B cell (primary cell): ENCODE data around the gene NUP210L. TPM values are rescaled to one million over a fixed set of nuclear protein-coding genes. Genes with fewer than 3 reads are reported as not detected.

Source experiments
- ATAC-seq: fragments of 200-7000 bp; cut with Tn5 transposase; one replicate; pipeline ENCODE4 v1.10.0; 2021; ENCODE audit warnings: low read depth, mild to moderate bottlenecking, moderate number of reproducible peaks, moderate library complexity
- CTCF ChIA-PET: fragments of 350-600 bp; sonication (Branson Sonifier 250); formaldehyde crosslinking; loops from one replicate; lab custom pipeline; 2021; ENCODE audit warnings: antibody characterized with exemption, inconsistent platforms; lab: Charles Lee
- POLR2A ChIA-PET: fragments of 350-600 bp; sonication (Branson Sonifier 250); formaldehyde crosslinking; loops from one replicate; lab custom pipeline; 2021; ENCODE audit warnings: antibody characterized with exemption; lab: Charles Lee
- DNase-seq: peaks from one replicate; pipeline ENCODE4 v3.0.0; 2013
- H2AFZ ChIP-seq: 2 replicates; pipeline ENCODE4 v1.6.1; 2012; ENCODE audit warnings: mild to moderate bottlenecking, low read depth, low read length; ENCODE audit not compliant: insufficient read depth, poor library complexity, severe bottlenecking
- H3K27ac ChIP-seq, 2 donors: 1 replicate in 1 of 2; 2 replicates in 1 of 2; pipeline ENCODE4 v1.5.1; 2012 to 2013; ENCODE audit warnings: low read length in 2 of 2, mild to moderate bottlenecking in 2 of 2, moderate library complexity in 1 of 2
- H3K27me3 ChIP-seq, 4 experiments: fragments of 200-600 bp in 1 of 4; sonication (generic) in 1 of 4; replicated peaks in 1 of 4; 1 replicate in 2 of 4; 2 replicates in 2 of 4; pipeline versions ENCODE4 v1.6.1 to v1.7.0; 2013 to 2016; ENCODE audit warnings: low read length in 3 of 4, mild to moderate bottlenecking in 2 of 4, mixed read lengths in 1 of 4, moderate library complexity in 1 of 4; ENCODE audit not compliant: insufficient read depth in 4 of 4, control insufficient read depth in 3 of 4; ENCODE audit errors: control extremely low read depth in 1 of 4
- H3K36me3 ChIP-seq, 2 experiments: replicated peaks in 1 of 2; 1 replicate in 1 of 2; 2 replicates in 1 of 2; pipeline versions ENCODE4 v1.6.1 to v1.7.1; 2013; ENCODE audit warnings: low read length in 1 of 2; ENCODE audit not compliant: insufficient read depth in 2 of 2, control insufficient read depth in 1 of 2; ENCODE audit errors: control extremely low read depth in 1 of 2, extremely low read depth in 1 of 2
- H3K4me1 ChIP-seq, 2 donors: fragments of 200-600 bp in 1 of 2; sonication (generic) in 1 of 2; 1 replicate in 1 of 2; 2 replicates in 1 of 2; pipeline versions ENCODE4 v1.5.1 to v1.6.1; 2013 to 2017; ENCODE audit warnings: low read length in 2 of 2; ENCODE audit not compliant: control insufficient read depth in 2 of 2, insufficient read depth in 2 of 2
- H3K4me2 ChIP-seq: replicated peaks from 2 replicates; pipeline ENCODE3; 2012; ENCODE audit warnings: mild to moderate bottlenecking, low read depth, low read length; ENCODE audit not compliant: poor library complexity, severe bottlenecking
- H3K4me3 ChIP-seq, 5 experiments: fragments of 200-600 bp in 1 of 5; sonication (generic) in 1 of 5; 1 replicate in 3 of 5; 2 replicates in 2 of 5; pipeline versions ENCODE4 v1.5.1 to v1.7.0; 2011 to 2016; ENCODE audit warnings: low read length in 4 of 5, mild to moderate bottlenecking in 4 of 5, low read depth in 2 of 5, control low read depth in 1 of 5, moderate library complexity in 1 of 5; ENCODE audit not compliant: insufficient read depth in 1 of 5; ENCODE audit errors: control extremely low read depth in 1 of 5, extremely low read depth in 1 of 5
- H3K79me2 ChIP-seq: fragments of 200-600 bp; sonication (generic); one replicate; pipeline ENCODE4 v1.6.0; 2016; ENCODE audit warnings: low read length; ENCODE audit not compliant: control insufficient read depth, insufficient read depth
- H3K9ac ChIP-seq: fragments of 200-600 bp; sonication (generic); 2 replicates; pipeline ENCODE4 v1.6.1; 2017; ENCODE audit warnings: mild to moderate bottlenecking, low read length, moderate library complexity
- H3K9me3 ChIP-seq, 3 donors: one replicate each; pipeline versions ENCODE4 v1.6.1 to v1.7.1; 2013; ENCODE audit warnings: low read length in 2 of 3; ENCODE audit not compliant: control insufficient read depth in 2 of 3, insufficient read depth in 1 of 3; ENCODE audit errors: control extremely low read depth in 1 of 3
- H4K20me1 ChIP-seq: 2 replicates; pipeline ENCODE4 v1.6.0; 2012; ENCODE audit warnings: mild to moderate bottlenecking, low read length; ENCODE audit not compliant: insufficient read depth, control insufficient read depth, poor library complexity, severe bottlenecking
- H3K27ac Mint-ChIP-seq: one replicate; pipeline ENCODE4 v1.8.0; 2021; ENCODE audit warnings: mixed read lengths
- H3K27me3 Mint-ChIP-seq: one replicate; pipeline ENCODE4 v1.8.0; 2021; ENCODE audit warnings: mixed read lengths
- H3K4me1 Mint-ChIP-seq: one replicate; pipeline ENCODE4 v1.8.0; 2021; ENCODE audit warnings: mixed read lengths
- H3K4me3 Mint-ChIP-seq: one replicate; pipeline ENCODE4 v1.8.0; 2021; ENCODE audit warnings: mixed read lengths
- H3K9me3 Mint-ChIP-seq: one replicate; pipeline ENCODE4 v1.8.0; 2022; ENCODE audit warnings: mixed read lengths; ENCODE audit not compliant: insufficient read depth
- EZH2 ChIP-seq: IDR thresholded peaks from 2 replicates; pipeline ENCODE4 v1.6.1; 2012; ENCODE audit warnings: borderline replicate concordance, low read depth, mild to moderate bottlenecking, moderate library complexity, low read length; ENCODE audit not compliant: insufficient read depth, poor library complexity, severe bottlenecking
- WGBS: methylation state at CpG from one replicate; pipeline ENCODE4 v1.1.5; 2013; ENCODE audit warnings: missing lambda C conversion rate; ENCODE audit not compliant: insufficient coverage; 5-methylcytosine and 5-hydroxymethylcytosine counted together
- intact Hi-C: fragments of 100-400 bp; cut with micrococcal nuclease; formaldehyde crosslinking; loops from one replicate; pipeline ENCODE4 v1.10.0; 2022
- polyA plus RNA-seq: library from polyadenylated mRNA; depleted of rRNA; stranded (reverse); fragments of >200 nt; gene quantifications from 2 replicates; pipeline ENCODE4 v1.2.3, GENCODE V29; 2012
- total RNA-seq, 2 donors: library from RNA; stranded (reverse); fragments of 120-200 nt in 1 of 2; gene quantifications; 1 replicate in 1 of 2; 2 replicates in 1 of 2; pipeline versions ENCODE4 v1.2.3 to v1.2.4, GENCODE V29; 2013 to 2022
- TF ChIP-seq, protein P1 (sequence below): fragments of 200-600 bp; IDR thresholded peaks from one replicate; pipeline ENCODE4 v1.8.0; 2022; ENCODE audit warnings: antibody characterized with exemption, mild to moderate bottlenecking

NUP210L gene
- total and polyA plus RNA-seq, 2 donors (not counting 1 experiment from before 2014, with no cell fraction given): 0.04 to 0.20 TPM

DNA sequence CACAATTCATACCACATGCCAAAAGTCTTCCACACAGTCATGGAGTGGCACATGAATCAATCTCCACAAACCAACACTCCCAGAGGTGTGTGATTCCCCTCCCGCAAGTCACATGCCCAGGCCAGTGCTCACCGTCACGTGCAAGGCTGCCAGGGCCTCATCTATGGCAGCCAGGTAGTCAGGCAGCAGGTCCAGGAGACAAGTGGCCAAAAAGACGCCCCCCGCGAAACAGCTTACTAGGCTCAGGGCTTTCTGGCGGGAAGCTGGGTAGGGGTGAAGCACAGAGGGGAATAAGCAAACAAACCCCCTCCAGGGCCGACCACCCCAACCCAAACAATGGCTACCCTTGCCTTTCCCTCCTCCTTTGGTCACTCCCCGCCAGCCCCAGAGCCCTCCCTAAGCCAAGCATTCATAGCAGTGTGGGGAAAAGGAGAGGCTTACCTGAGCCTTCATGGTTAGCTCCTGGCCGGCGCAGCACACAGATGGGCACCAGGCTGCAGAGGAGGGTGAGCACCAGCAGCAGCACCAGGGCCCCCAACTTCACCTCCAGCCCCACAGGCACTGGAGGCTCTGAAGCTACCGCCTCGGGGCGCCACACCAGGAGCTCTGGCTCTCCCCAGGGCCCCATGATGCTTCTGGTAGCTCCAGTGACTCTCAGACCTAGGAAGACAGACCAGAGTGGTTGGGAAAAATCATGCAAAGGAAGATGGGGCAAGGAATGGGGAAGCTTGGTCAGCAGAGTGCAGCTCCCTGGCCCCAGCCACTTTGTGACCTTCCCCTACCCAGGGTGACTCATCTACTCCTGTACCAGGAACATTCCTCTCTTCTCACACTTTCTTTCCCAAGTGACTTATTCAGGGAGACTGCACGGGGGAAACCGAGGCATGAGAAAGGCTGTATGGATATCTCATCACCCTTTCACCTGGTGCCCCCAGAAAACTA, 192.5 kb downstream of the NUP210L start:
- peak overlapping the region; percentile 83 for H3K4me3 Mint-ChIP-seq

More for the DNA sequence above, 192.5 kb downstream of the NUP210L start:
- intact Hi-C loops: loop anchor here (1.0 kb wide), 2 partner anchors 15 to 16 kb away; partner anchors contain the start of genes DENND4B and JTB
- Mint-ChIP-seq H3K4me1 (peaks cover 60% of the 10 kb centered on the region), H3K27ac (peak overlapping the region; percentile 85), H3K27me3 (no peaks in the 10 kb centered on the region), H3K9me3 (no peaks in the 10 kb centered on the region)
- ATAC-seq (no peak), DNase-seq (no peak)
- TF ChIP-seq, protein P1, sequence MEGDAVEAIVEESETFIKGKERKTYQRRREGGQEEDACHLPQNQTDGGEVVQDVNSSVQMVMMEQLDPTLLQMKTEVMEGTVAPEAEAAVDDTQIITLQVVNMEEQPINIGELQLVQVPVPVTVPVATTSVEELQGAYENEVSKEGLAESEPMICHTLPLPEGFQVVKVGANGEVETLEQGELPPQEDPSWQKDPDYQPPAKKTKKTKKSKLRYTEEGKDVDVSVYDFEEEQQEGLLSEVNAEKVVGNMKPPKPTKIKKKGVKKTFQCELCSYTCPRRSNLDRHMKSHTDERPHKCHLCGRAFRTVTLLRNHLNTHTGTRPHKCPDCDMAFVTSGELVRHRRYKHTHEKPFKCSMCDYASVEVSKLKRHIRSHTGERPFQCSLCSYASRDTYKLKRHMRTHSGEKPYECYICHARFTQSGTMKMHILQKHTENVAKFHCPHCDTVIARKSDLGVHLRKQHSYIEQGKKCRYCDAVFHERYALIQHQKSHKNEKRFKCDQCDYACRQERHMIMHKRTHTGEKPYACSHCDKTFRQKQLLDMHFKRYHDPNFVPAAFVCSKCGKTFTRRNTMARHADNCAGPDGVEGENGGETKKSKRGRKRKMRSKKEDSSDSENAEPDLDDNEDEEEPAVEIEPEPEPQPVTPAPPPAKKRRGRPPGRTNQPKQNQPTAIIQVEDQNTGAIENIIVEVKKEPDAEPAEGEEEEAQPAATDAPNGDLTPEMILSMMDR: no peak
- TF ChIP-seq EZH2: no peak
- Histone ChIP-seq H4K20me1 (peaks cover 11% of the 10 kb centered on the region), H3K4me2 (peak overlapping the region; percentile 85), H3K9me3 (no peaks in the 10 kb centered on the region), H2AFZ (peak overlapping the region; percentile 91), H3K27me3 (no peaks in the 10 kb centered on the region), H3K9ac (peak overlapping the region; percentile 84), H3K36me3 (peaks cover 0 to 12% of the 10 kb centered on the region in 2 experiments), H3K79me2 (peaks cover 71% of the 10 kb centered on the region), H3K4me1 (peaks cover 45 to 51% of the 10 kb centered on the region in 2 donors), H3K4me3 (peak overlapping the region; percentile 64 to 89 (median 86)), H3K27ac (peak overlapping the region; percentile 85 to 95)
- ChIA-PET POLR2A (interaction anchor here (1.4 to 9.2 kb wide), 6 partner anchors 9 to 28 kb away, joined by 5 to 115 read pairs (median 11); partner anchors contain the start of genes DENND4B, JTB, RAB13 and RPS27), CTCF (interaction anchor here (1.0 to 7.5 kb wide), 5 partner anchors 9 to 165 kb away, joined by 3 to 65 read pairs (median 9); partner anchors contain the start of genes DENND4B and RAB13)
- 62% methylated on average over 10 of the region's 16 CpGs for WGBS
